GM18507 (cell line): Measurements from ENCODE around the gene LIN7C.

ENCODE experiments used
- DNase-seq: peaks from one replicate; pipeline ENCODE4 v3.0.0; 2011; ENCODE audit warnings: low read depth; ENCODE audit not compliant: insufficient read length; ENCODE audit errors: extremely low spot score
- FAIRE-seq: peaks from 2 replicates; lab custom pipeline; 2011; peaks lifted over from hg19 to GRCh38; lab: Jason Lieb, UNC

LIN7C gene

DNA sequence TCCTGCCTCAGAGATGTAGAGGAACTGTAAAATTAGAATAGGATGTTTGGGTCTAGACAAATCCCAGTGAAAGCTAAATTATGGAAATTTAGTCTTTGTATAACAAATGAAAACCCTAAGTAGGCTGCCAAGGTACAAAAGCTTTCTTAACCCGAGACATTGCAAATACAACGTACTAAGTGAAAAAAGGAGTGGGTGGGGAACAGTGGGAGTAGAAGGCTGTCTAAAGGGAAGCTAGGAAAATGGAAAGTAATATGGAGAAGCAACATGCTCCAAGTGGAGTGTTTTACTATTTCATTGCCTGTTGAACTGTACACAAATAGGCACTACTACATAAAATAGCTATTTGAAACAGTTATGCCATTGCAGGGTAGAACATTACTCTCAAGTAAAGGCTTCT is 6.8 kb upstream of the LIN7C start:
- no peak for FAIRE-seq
- DNase-seq, result no peak

DNA sequence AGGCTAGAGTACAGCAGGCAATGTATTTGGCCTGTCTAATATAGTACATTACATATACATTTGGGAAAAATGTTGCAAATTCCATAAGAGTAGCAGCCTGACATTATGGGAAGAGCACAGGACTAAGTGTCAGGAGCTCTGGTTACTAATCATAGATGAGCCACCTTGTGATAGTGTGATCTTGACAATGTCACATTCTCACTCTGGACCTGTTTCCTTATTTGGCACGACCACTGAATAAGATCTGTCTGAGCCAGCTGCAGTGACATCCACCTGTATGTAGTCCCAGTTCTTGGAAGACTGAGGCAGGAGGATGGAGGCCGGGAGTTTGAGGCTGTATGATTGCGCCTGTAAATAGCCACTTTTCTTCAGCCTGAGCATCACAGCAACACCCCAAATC is 5.7 kb upstream of the LIN7C start:
- DNase-seq (no peak), FAIRE-seq (no peak)

DNA sequence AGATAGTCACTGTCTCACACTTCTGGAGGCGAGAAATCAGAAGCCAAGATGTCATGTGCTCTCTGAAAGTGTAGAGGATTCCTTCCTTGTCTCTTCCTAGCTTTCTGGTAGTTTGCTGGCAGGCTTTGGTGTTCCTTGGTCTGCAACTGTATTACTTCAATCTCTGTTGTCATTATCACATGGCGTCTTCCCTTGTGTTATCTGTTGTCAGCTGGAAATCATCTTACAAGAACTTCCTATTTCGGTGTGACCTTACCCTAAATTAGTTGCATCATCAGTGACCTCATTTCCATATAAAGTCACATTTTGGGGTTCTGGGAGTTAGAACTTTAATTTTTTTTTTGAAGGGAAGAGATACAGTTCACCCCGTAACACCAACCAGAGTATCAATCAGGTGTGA is 3.3 kb upstream of the LIN7C start:
- FAIRE-seq (no peak), DNase-seq (no peak)

DNA sequence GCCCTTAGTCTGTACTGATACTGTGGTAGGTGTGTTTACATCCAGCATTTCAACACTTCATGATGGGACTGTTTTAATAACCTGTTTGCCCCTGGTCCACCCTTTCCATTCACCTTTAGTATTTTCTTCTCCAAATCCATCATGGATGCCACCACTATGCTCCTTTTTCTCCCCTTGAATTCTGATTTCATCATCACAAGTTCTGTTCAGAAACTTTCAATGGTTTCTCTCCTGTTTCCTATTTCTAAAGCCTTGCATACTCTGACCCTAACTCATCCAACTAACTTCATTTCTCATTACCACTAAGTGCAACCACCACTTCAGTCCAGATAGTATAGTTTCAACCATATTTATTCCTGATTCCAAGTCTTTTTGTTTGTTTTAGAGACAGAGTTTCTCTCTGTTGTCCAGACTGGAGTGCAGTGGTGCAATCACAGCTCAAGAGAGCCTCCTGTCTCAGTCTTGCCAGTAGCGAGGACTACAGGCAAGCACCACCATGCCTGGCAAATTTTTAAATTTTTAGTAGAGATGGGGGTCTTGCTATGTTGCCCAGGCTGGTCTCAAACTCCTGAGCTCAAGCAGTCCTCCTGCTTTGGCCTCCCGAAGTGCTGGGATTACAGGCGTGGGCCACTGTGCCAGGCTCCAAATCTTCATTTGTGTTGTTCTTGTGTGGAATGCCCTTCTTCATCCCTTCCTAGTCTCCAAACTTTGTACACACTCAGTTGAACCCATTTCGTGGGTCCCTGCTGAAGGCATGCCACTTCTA is 1.2 kb upstream of the LIN7C start:
- no peak for DNase-seq
- FAIRE-seq, result no peak

DNA sequence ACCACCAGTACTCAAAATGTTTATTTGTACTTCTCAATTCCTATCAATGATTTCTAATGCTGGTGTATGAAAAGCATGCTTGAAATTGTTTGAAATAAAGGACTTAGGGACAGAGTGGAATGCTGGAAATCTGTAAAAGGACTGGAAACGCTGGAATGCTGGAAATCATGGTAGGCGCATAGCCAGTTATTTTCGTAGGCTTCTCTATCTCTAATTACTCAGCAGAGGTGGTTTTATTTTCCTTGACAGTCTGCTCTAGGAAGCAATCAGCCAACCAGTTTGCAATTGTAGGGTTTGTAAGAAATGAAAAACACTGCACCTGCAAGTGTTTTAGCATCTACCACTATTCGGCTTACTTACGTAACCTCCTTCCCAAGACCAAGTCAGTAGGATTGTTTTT is 788 bp downstream of the LIN7C start:
- FAIRE-seq (no peak), DNase-seq (no peak)

GRCh38 chr11:27504205-27504604 is 2.4 kb downstream of the LIN7C start:
- FAIRE-seq (no peak), DNase-seq (no peak)

- no peak for FAIRE-seq
- DNase-seq, result no peak
Measured at GRCh38 chr11:27501100-27501499, 5.5 kb downstream of the LIN7C start.

DNA sequence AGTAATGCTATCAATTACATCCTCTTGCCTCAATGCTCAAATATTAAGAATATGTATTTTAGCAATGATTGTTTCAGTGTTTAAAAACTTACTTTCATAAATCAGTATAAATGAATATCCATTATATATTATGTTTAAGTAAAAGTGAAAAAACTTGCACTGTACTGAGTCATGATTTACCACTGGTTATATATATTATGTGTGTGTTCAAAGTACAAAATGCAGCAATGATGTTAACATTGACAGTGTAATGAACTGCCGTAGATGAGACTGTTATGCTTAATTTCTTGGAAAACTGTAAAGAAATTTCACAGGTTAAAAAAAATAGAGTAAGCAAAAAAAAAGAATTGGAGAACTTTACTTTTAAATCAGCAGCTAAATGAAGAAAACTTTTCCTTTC is 8.7 kb downstream of the LIN7C start:
- FAIRE-seq (no peak), DNase-seq (no peak)

GRCh38 chr11:27497284-27497866 is 9.2 kb downstream of the LIN7C start:
- peak; percentile 21 for FAIRE-seq
- no peak for DNase-seq

DNA sequence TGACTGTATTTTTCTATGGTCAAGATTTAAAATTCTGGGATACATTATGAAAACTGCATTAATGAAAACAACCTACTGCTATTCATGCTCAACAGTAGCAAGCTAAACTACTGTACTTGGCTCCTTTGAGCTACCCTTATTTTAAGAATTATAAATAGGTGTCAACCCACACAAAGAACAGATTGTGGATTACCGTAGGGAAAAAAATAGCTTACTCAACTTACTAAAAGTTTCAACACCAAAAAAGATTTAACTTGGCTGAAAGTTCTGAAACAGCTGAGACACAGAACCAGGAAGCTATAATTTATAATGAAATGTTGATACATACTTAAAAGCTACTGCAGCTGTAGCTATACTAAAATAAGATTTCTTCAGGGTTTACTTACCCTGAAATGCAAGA is 10.1 kb downstream of the LIN7C start:
- DNase-seq, result no peak
- FAIRE-seq, result no peak

- DNase-seq, result no peak
- no peak for FAIRE-seq
Measured at GRCh38 chr11:27495710-27496300, 10.8 kb downstream of the LIN7C start.

- FAIRE-seq (no peak), DNase-seq (no peak)
Measured at GRCh38 chr11:27489092-27489491, 17.5 kb downstream of the LIN7C start.

- FAIRE-seq (no peak), DNase-seq (no peak)
Measured at GRCh38 chr11:27487706-27488105, 18.9 kb downstream of the LIN7C start.

- FAIRE-seq, result peak; percentile 77
- DNase-seq, result no peak
Measured at GRCh38 chr11:27485930-27486773, 20.4 kb downstream of the LIN7C start.

DNA sequence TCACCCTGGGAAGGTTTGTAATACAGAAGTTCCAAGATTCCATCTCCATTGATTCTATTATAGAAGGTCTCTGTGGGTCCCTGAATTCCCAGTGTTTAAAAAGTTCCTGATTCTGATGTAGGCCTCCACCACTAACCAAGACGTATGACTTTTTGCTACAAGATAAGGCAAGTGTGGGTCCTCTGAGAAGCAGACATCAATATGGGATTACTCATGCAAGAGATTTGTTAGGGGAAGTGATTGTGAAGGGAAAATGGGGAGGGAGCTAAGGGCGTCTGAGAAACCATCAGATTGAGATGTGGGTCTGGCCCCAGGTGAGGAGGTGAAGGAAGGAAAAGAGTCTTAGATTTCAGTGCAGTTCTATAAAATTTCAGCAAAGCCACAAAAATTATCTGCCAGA is 23.8 kb downstream of the LIN7C start:
- no peak for DNase-seq
- no peak for FAIRE-seq

DNA sequence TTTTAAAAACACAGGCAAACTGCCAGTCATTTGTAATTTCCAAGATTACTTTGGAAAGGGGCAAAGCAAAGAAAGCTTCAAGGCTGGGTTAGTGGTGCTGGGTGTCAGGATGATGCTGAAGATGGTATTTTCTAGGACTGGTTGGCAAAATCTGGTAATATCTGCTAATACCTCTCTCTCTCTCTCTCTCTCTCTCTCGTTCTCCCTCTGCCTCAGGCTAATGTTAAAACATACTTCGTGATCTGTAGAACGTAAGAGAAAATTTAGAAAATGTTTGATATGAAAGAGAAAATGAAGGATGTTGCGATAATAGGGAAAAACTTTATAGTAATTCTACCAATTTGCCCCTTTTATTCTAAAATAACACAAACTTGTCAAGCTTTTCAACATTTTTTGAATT is 24.6 kb downstream of the LIN7C start:
- no peak for FAIRE-seq
- no peak for DNase-seq

- FAIRE-seq (no peak), DNase-seq (no peak)
Measured at GRCh38 chr11:27477831-27478230, 28.7 kb downstream of the LIN7C start.

DNA sequence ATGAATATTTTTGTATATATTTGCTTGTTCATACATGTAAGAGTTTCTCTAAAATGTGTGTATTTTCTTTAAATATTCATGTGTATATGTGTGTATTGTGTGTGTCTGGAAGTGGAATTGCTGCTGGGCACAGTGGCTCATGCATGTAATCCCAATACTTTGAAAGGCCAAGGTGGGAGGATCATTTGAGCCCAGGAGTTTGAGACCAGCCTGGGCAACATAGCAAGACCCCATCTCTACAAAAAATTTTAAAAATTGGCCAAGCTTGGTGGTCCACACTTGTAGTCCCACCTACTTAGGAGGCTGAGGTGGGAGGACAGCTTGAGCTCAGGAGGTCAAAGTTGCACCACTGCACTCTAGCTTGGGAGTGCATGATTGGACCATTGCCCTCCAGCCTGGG is 29.3 kb downstream of the LIN7C start:
- DNase-seq (no peak), FAIRE-seq (no peak)

DNA sequence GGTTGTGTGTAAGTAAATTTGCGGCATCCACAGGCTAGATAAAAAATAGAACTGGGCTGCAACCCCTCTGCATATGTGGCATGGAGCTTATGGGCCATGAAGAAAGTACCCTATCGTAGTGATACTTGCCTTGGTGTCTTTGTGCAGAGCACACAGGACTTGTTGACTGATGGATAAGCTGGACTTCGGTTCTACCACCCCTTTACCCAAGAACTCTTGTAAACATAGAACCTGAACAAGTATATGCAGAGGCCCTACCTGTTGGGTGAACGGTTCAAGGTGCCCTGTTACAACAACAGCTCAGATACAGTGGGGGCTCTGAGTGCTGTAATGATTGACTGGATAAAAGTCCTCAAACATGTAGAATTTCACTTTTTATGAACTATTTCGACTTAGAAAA is 30.9 kb downstream of the LIN7C start:
- DNase-seq, result no peak
- no peak for FAIRE-seq

DNA sequence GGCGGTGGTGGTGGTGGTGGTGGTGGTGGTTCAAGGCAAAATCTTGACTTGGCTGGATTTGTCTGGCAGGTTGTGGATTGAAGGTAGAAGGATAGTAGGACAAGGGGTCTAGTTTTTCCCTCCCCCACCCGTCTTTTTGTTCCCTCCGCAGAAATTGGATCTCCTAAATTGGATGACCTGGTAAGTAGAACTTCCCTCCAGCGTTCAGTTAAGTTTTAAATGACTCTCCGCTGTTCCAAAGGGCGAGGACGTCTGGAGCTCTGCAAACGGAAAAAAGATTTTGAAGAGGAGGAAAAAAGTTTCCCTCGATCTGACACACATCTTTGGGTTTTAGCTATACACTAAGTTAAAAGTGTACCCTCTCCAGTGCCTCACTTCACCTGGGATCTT is 33.6 kb downstream of the LIN7C start:
- no peak for DNase-seq

More for the DNA sequence above, 33.6 kb downstream of the LIN7C start:
- FAIRE-seq, result no peak
